HEK293 (cell line): Measurements from ENCODE around the gene TMEM60.

Experiments used
- CTCF ChIA-PET: fragments of 350-600 bp; formaldehyde crosslinking; extraction: SDS; loops from one replicate; lab custom pipeline; 2021; ENCODE audit warnings: antibody characterized with exemption; lab: Yijun Ruan, JAX
- POLR2A ChIA-PET: fragments of 300-600 bp; formaldehyde crosslinking; extraction: SDS; loops from one replicate; lab custom pipeline; 2020; ENCODE audit warnings: antibody characterized with exemption, inconsistent platforms; lab: Yijun Ruan, JAX
- H3K27ac ChIP-seq: fragments of 200-500 bp; sonication (Bioruptor generic); 2 replicates; pipeline ENCODE4 v1.5.1; 2014; ENCODE audit warnings: low read depth, low read length, control low read depth, inconsistent platforms; ENCODE audit errors: extremely low read depth
- H3K36me3 ChIP-seq, 2 experiments: fragments of 200-500 bp in 1 of 2; sonication (Bioruptor generic) in 1 of 2; 1 replicate in 1 of 2; 2 replicates in 1 of 2; pipeline ENCODE4 v1.5.1; 2014 to 2017; ENCODE audit warnings: inconsistent platforms in 2 of 2, low read length in 2 of 2; ENCODE audit not compliant: control insufficient read depth in 2 of 2, insufficient read depth in 1 of 2
- H3K4me1 ChIP-seq: fragments of 200-500 bp; sonication (Bioruptor generic); 2 replicates; pipeline ENCODE4 v1.5.1; 2014; ENCODE audit warnings: mild to moderate bottlenecking, low read length, inconsistent platforms; ENCODE audit not compliant: control insufficient read depth, insufficient read depth
- H3K4me3 ChIP-seq: 2 replicates; pipeline ENCODE4 v1.5.1; 2011; ENCODE audit warnings: low read depth, mild to moderate bottlenecking, control low read depth, low read length, moderate library complexity
- H3K9me3 ChIP-seq: fragments of 200-500 bp; sonication (Bioruptor generic); 2 replicates; pipeline ENCODE4 v1.5.1; 2014; ENCODE audit warnings: low read depth, low read length, inconsistent platforms; ENCODE audit not compliant: control insufficient read depth, insufficient read depth
- GFI1B ChIP-seq: fragments of 450-650 bp; formaldehyde crosslinking; IDR thresholded peaks from 2 replicates; pipeline ENCODE4 v1.5.1; 2016; ENCODE audit warnings: missing biosample characterization, missing genetic modification characterization
- GLI2 ChIP-seq: fragments of 450-650 bp; formaldehyde crosslinking; IDR thresholded peaks from 2 replicates; pipeline ENCODE4; 2017; ENCODE audit warnings: missing biosample characterization, missing genetic modification characterization, low read depth, borderline replicate concordance
- MYNN ChIP-seq: fragments of 450-650 bp; formaldehyde crosslinking; IDR thresholded peaks from 2 replicates; pipeline ENCODE4 v1.5.1; 2016; ENCODE audit warnings: missing biosample characterization, missing genetic modification characterization, borderline replicate concordance
- SP7 ChIP-seq: fragments of 450-650 bp; formaldehyde crosslinking; IDR thresholded peaks from 2 replicates; pipeline ENCODE4 v1.5.1; 2016; ENCODE audit warnings: missing biosample characterization, missing genetic modification characterization
- ZBTB20 ChIP-seq: fragments of 450-650 bp; formaldehyde crosslinking; IDR thresholded peaks from 2 replicates; pipeline ENCODE4 v1.5.1; 2016; ENCODE audit warnings: missing biosample characterization, missing genetic modification characterization
- ZNF146 ChIP-seq: fragments of 450-650 bp; formaldehyde crosslinking; IDR thresholded peaks from 2 replicates; pipeline ENCODE4 v1.5.1; 2016; ENCODE audit warnings: missing biosample characterization, missing genetic modification characterization
- ZNF248 ChIP-seq: fragments of 450-650 bp; formaldehyde crosslinking; IDR thresholded peaks from 2 replicates; pipeline ENCODE4 v1.5.1; 2017; ENCODE audit warnings: missing biosample characterization, missing genetic modification characterization
- ZNF280D ChIP-seq: fragments of 450-650 bp; formaldehyde crosslinking; IDR thresholded peaks from 2 replicates; pipeline ENCODE4 v1.5.1; 2016; ENCODE audit warnings: missing biosample characterization, missing genetic modification characterization
- ZNF335 ChIP-seq: fragments of 450-650 bp; formaldehyde crosslinking; conservative IDR thresholded peaks from 2 replicates; pipeline ENCODE4 v1.5.1; 2016; ENCODE audit warnings: missing biosample characterization, missing genetic modification characterization
- ZNF362 ChIP-seq: fragments of 450-650 bp; formaldehyde crosslinking; IDR thresholded peaks from 2 replicates; pipeline ENCODE4 v1.5.1; 2016; ENCODE audit warnings: missing biosample characterization, missing genetic modification characterization
- ZNF366 ChIP-seq: fragments of 450-650 bp; formaldehyde crosslinking; conservative IDR thresholded peaks from 2 replicates; pipeline ENCODE4 v1.5.1; 2016; ENCODE audit warnings: missing biosample characterization, missing genetic modification characterization
- ZNF398 ChIP-seq: fragments of 450-650 bp; formaldehyde crosslinking; IDR thresholded peaks from 2 replicates; pipeline ENCODE4 v1.5.1; 2017; ENCODE audit warnings: missing biosample characterization, missing genetic modification characterization
- ZNF501 ChIP-seq: fragments of 450-650 bp; formaldehyde crosslinking; IDR thresholded peaks from 2 replicates; pipeline ENCODE4 v1.5.1; 2016; ENCODE audit warnings: missing biosample characterization, missing genetic modification characterization
- ZNF600 ChIP-seq: fragments of 450-650 bp; formaldehyde crosslinking; IDR thresholded peaks from 2 replicates; pipeline ENCODE4 v1.5.1; 2016; ENCODE audit warnings: missing biosample characterization, missing genetic modification characterization
- ZNF610 ChIP-seq: fragments of 450-650 bp; formaldehyde crosslinking; IDR thresholded peaks from 2 replicates; pipeline ENCODE4 v1.5.1; 2016; ENCODE audit warnings: missing biosample characterization, missing genetic modification characterization, borderline replicate concordance
- TF ChIP-seq, protein P1 (sequence below): fragments of 450-650 bp; formaldehyde crosslinking; IDR thresholded peaks from 2 replicates; pipeline ENCODE4 v1.5.1; 2017; ENCODE audit warnings: missing biosample characterization, mild to moderate bottlenecking, missing genetic modification characterization, moderate library complexity
- TF ChIP-seq, protein P2 (sequence below): sonication (generic); formaldehyde crosslinking; IDR thresholded peaks from 2 replicates; pipeline ENCODE4 v1.8.1; 2022; ENCODE audit warnings: mild to moderate bottlenecking, moderate library complexity, missing genetic modification reagents
- TF ChIP-seq, protein P3 (sequence below): fragments of 450-650 bp; formaldehyde crosslinking; conservative IDR thresholded peaks from 2 replicates; pipeline ENCODE4 v1.5.1; 2016; ENCODE audit warnings: low read depth, missing biosample characterization, missing genetic modification characterization
- TF ChIP-seq, protein P4 (sequence below): IDR thresholded peaks from 2 replicates; pipeline ENCODE4 v1.6.1; 2011; ENCODE audit warnings: mild to moderate bottlenecking, low read depth, low read length, borderline replicate concordance

The TMEM60 gene

DNA sequence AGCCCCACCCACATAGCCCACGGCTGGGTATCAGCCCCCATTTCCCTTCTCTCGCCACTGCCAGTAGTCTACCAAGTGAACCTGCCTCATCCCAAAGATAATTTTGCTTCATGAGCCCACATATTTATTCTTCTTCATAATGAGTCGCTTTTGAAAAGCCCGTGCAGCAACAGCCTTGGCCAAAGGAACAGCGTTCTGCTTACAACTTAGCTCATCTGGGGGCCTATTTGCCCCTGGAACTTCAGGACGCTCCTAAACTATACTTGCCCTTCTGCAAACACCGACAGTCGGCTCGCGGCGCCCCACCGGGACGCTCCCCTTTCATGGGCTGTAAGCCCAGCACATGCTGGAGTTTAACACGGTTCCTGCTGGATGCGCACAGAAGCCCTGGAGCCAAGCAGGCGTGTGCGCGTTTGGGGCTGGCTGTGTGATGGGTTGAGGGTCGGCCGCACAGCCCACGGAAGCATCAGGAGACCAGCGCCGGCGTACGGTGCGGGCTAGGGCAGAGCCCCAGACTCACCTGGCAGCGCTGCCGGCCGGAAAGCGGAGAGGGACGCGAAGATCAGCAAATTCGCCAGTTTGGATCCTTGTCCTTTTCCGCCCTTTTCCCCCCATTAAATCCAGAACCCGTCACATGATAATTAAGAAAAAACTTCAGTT, 370 bp downstream of the TMEM60 start:
- H3K36me3 ChIP-seq, result peaks cover 4% of the 10 kb centered on the region in 2 experiments; a peak in 2 of 3 replicates
- H3K4me1 ChIP-seq, result 0 out of 2 replicates have a peak, but pooled peaks cover 5% of the 10 kb centered on the region
- ChIA-PET POLR2A (interaction anchor here (0.5 to 1.8 kb wide), 8 partner anchors 16 to 222 kb away, joined by 3 to 6 read pairs (median 4); no protein-coding TSS in a partner anchor), CTCF (interaction anchor here (0.7 to 1.0 kb wide), 3 partner anchors 14 to 141 kb away, joined by 3 read pairs; no protein-coding TSS in a partner anchor)
- TF ChIP-seq, protein P1, sequence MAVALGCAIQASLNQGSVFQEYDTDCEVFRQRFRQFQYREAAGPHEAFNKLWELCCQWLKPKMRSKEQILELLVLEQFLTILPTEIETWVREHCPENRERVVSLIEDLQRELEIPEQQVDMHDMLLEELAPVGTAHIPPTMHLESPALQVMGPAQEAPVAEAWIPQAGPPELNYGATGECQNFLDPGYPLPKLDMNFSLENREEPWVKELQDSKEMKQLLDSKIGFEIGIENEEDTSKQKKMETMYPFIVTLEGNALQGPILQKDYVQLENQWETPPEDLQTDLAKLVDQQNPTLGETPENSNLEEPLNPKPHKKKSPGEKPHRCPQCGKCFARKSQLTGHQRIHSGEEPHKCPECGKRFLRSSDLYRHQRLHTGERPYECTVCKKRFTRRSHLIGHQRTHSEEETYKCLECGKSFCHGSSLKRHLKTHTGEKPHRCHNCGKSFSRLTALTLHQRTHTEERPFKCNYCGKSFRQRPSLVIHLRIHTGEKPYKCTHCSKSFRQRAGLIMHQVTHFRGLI (tag by site-specific recombination), result peak; percentile 80
- TF ChIP-seq GFI1B (no peak), ZNF600 (tag by site-specific recombination) (peak; percentile 50), ZNF398 (tag by site-specific recombination) (peak; percentile 78), ZNF335 (tag by site-specific recombination) (peak; percentile 56), SP7 (tag by site-specific recombination) (0 out of 2 replicates have a peak, but pooled peaks have one; percentile 9), ZNF362 (tag by site-specific recombination) (peak; percentile 91)
- TF ChIP-seq, protein P2, sequence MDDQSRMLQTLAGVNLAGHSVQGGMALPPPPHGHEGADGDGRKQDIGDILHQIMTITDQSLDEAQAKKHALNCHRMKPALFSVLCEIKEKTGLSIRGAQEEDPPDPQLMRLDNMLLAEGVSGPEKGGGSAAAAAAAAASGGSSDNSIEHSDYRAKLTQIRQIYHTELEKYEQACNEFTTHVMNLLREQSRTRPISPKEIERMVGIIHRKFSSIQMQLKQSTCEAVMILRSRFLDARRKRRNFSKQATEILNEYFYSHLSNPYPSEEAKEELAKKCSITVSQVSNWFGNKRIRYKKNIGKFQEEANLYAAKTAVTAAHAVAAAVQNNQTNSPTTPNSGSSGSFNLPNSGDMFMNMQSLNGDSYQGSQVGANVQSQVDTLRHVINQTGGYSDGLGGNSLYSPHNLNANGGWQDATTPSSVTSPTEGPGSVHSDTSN (CRISPR knock-in tag), result 0 out of 2 replicates have a peak, but pooled peaks have one; percentile 0
- TF ChIP-seq, protein P3, sequence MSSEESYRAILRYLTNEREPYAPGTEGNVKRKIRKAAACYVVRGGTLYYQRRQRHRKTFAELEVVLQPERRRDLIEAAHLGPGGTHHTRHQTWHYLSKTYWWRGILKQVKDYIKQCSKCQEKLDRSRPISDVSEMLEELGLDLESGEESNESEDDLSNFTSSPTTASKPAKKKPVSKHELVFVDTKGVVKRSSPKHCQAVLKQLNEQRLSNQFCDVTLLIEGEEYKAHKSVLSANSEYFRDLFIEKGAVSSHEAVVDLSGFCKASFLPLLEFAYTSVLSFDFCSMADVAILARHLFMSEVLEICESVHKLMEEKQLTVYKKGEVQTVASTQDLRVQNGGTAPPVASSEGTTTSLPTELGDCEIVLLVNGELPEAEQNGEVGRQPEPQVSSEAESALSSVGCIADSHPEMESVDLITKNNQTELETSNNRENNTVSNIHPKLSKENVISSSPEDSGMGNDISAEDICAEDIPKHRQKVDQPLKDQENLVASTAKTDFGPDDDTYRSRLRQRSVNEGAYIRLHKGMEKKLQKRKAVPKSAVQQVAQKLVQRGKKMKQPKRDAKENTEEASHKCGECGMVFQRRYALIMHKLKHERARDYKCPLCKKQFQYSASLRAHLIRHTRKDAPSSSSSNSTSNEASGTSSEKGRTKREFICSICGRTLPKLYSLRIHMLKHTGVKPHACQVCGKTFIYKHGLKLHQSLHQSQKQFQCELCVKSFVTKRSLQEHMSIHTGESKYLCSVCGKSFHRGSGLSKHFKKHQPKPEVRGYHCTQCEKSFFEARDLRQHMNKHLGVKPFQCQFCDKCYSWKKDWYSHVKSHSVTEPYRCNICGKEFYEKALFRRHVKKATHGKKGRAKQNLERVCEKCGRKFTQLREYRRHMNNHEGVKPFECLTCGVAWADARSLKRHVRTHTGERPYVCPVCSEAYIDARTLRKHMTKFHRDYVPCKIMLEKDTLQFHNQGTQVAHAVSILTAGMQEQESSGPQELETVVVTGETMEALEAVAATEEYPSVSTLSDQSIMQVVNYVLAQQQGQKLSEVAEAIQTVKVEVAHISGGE (tag by site-specific recombination), result peak; percentile 87
- TF ChIP-seq, protein P4, sequence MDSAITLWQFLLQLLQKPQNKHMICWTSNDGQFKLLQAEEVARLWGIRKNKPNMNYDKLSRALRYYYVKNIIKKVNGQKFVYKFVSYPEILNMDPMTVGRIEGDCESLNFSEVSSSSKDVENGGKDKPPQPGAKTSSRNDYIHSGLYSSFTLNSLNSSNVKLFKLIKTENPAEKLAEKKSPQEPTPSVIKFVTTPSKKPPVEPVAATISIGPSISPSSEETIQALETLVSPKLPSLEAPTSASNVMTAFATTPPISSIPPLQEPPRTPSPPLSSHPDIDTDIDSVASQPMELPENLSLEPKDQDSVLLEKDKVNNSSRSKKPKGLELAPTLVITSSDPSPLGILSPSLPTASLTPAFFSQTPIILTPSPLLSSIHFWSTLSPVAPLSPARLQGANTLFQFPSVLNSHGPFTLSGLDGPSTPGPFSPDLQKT, result no peak
- H3K9me3 ChIP-seq, result no peaks in the 10 kb centered on the region
- H3K4me3 ChIP-seq, result peak overlapping the region; percentile 91
- H3K27ac ChIP-seq, result peak overlapping the region; percentile 72; the same call in 1 of the 2 replicates

DNA sequence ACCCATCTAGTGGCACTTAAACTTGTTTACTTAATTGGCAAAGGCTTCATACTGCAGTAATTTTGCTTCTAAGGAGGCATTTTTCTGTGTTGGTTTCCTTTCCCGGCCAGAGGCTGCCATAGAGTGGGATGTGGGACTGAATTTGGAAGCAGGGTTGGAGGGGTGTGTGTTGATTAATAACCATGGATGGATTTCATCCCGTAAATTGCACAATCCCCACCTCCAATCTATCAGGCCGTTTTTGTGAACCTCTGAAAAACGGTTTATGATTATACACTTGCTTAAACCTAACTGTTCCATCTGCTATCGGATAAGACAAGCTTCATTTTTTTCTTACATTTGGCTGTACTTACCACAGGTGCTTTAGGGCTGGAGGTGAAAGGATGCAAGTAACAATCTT, 1.3 kb downstream of the TMEM60 start:
- H3K9me3 ChIP-seq, result no peaks in the 10 kb centered on the region
- H3K4me1 ChIP-seq, result peaks cover 7% of the 10 kb centered on the region
- peaks cover 4% of the 10 kb centered on the region in 2 experiments; a peak in 2 of 3 replicates for H3K36me3 ChIP-seq
- no peak overlapping the region for H3K27ac ChIP-seq
- ChIA-PET CTCF (interaction anchor here (0.9 kb wide), 1 partner anchor 13 kb away, joined by 3 read pairs; no protein-coding TSS in a partner anchor), POLR2A (no interaction called here)
- H3K4me3 ChIP-seq, result peak overlapping the region; percentile 91
- TF ChIP-seq ZNF146 (tag by site-specific recombination), result no peak
- no peak for TF ChIP-seq GLI2
- no peak for TF ChIP-seq ZNF610 (tag by site-specific recombination)
- TF ChIP-seq ZNF501 (tag by site-specific recombination), result no peak
- no peak for TF ChIP-seq ZNF280D (tag by site-specific recombination)
- no peak for TF ChIP-seq ZBTB20 (tag by site-specific recombination)
- no peak for TF ChIP-seq MYNN (tag by site-specific recombination)
- no peak for TF ChIP-seq ZNF366
- no peak for TF ChIP-seq ZNF248 (tag by site-specific recombination)
